Right hindlimb (tissue), 1 donor: ENCODE data around the gene PLA2G4E.

ENCODE experiments used
- DNase-seq: peaks from one replicate; pipeline ENCODE4 v3.0.0-alpha.2; 2018

Gene PLA2G4E

GRCh38 chr15:42020713-42021273 lies at the start of gene PLA2G4E:
PLA2G4E (minus strand) TSS chr15:42021042; CDS start chr15:42021030, 12 bp downstream.
- no peak for DNase-seq

GRCh38 chr15:42070279-42070975 lies 49.6 kb upstream of the PLA2G4E start:
- DNase-seq: no peak

GRCh38 chr15:42069496-42070278 lies 48.8 kb upstream of the PLA2G4E start:
- DNase-seq: no peak

GRCh38 chr15:42069025-42069424 lies 48.2 kb upstream of the PLA2G4E start:
- DNase-seq: no peak

- no peak for DNase-seq
Observed at GRCh38 chr15:42068601-42069000, 47.8 kb upstream of the PLA2G4E start.

GRCh38 chr15:42066764-42067415 lies 46.0 kb upstream of the PLA2G4E start:
- no peak for DNase-seq

GRCh38 chr15:42065468-42065867 lies 44.6 kb upstream of the PLA2G4E start:
- DNase-seq: no peak

- DNase-seq: peak; percentile 71
Observed at GRCh38 chr15:42065033-42065432, 44.2 kb upstream of the PLA2G4E start.

- DNase-seq: no peak
Observed at GRCh38 chr15:42064271-42064670, 43.4 kb upstream of the PLA2G4E start.

- no peak for DNase-seq
Observed at GRCh38 chr15:42063122-42063848, 42.4 kb upstream of the PLA2G4E start.

- no peak for DNase-seq
Observed at GRCh38 chr15:42062284-42062806, 41.5 kb upstream of the PLA2G4E start.

- no peak for DNase-seq
Observed at GRCh38 chr15:42060797-42061196, 40.0 kb upstream of the PLA2G4E start.

- DNase-seq: no peak
Observed at GRCh38 chr15:42060477-42060763, 39.6 kb upstream of the PLA2G4E start.

GRCh38 chr15:42059661-42060476 lies 39.0 kb upstream of the PLA2G4E start:
- peak; percentile 51 for DNase-seq

- DNase-seq: no peak
Observed at GRCh38 chr15:42058791-42059190, 37.9 kb upstream of the PLA2G4E start.

- DNase-seq: no peak
Observed at GRCh38 chr15:42057799-42058646, 37.2 kb upstream of the PLA2G4E start.

GRCh38 chr15:42056934-42057798 lies 36.3 kb upstream of the PLA2G4E start:
- peak; percentile 80 for DNase-seq

- DNase-seq: no peak
Observed at GRCh38 chr15:42053914-42054313, 33.1 kb upstream of the PLA2G4E start.

GRCh38 chr15:42053010-42053409 lies 32.2 kb upstream of the PLA2G4E start:
- no peak for DNase-seq
